Activated CD8-positive, alpha-beta memory T cell treated with anti-CD3 and anti-CD28 coated beads for 36 hours (primary cell): ENCODE results near the gene CEP41. TPM values are rescaled to one million over a fixed set of nuclear protein-coding genes. Genes with fewer than 3 reads are reported as not detected.

Source experiments
- CTCF ChIA-PET: fragments of 350-600 bp; sonication (Branson Sonifier 250); formaldehyde crosslinking; loops from one replicate; lab custom pipeline; 2021; ENCODE audit warnings: antibody characterized with exemption; lab: Charles Lee
- POLR2A ChIA-PET: fragments of 350-600 bp; sonication (Branson Sonifier 250); formaldehyde crosslinking; loops from one replicate; lab custom pipeline; 2021; ENCODE audit warnings: antibody characterized with exemption; lab: Charles Lee
- total RNA-seq, 2 experiments: library from RNA; stranded (reverse); gene quantifications; one replicate each; pipeline ENCODE4 v1.2.3, GENCODE V29; 2021

The CEP41 gene
- total RNA-seq: 10 to 100 TPM; 21.6 to 22.3 TPM

DNA sequence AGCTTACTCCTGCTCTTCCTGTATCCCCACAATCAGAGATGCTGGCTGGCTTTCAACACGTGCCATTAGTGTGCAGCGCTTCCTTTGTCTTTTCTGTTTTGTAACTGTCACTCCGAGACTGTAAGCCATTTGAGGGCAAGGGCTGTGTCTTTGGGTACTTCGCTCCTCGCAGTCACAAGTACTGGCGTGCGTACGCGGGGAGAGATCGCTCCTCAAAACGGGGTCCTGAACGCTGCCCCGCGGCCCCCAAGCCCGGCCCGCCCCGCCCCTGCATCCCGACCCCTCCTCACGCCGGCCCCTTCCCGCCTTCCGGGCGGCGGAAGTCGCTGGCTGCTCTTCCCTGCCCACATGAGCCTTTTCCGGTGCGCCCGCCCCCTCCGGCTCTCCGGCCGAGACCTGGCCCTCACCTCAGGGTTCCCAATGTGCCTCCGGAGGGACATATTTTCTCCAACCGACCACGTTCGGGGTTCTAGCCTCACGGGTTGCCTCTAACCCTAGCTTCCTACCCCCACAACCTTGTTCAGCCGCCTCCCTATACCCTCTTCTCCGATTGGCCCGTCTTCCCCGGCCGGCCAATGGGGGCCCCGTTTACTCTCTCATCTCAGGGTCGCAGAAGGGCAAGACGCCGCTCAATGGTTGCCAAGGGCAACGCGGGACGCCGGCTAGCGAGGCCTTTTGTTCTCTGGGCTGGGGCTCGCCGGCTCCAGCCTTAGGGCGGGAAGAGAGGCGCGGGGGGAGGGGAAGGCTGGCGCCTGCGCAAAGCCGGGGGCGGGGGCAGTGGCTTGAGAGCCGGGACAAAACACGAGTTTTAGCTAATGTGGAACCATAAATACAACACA, at the start of gene CEP41:
Gene CEP41 (minus strand): TSS at position 490 of the 839 bp plus-strand sequence. CDS start 50 bp downstream, at position 440.
- ChIA-PET CTCF (interaction anchor here (1.4 kb wide), 1 partner anchor 18 kb away, joined by 4 read pairs; no protein-coding TSS in a partner anchor), POLR2A (interaction anchor here (0.6 kb wide), 1 partner anchor 445 kb away, joined by 5 read pairs; no protein-coding TSS in a partner anchor)

GRCh38 chr7:130490311-130490791, 49.5 kb upstream of the CEP41 start:
- ChIA-PET POLR2A (no interaction called here), CTCF (no interaction called here)

- ChIA-PET CTCF (interaction anchor here (1.2 kb wide), 1 partner anchor 14 kb away, joined by 3 read pairs; no protein-coding TSS in a partner anchor), POLR2A (no interaction called here)
These were observed 48.5 kb upstream of the CEP41 start for GRCh38 chr7:130489140-130489983.

DNA sequence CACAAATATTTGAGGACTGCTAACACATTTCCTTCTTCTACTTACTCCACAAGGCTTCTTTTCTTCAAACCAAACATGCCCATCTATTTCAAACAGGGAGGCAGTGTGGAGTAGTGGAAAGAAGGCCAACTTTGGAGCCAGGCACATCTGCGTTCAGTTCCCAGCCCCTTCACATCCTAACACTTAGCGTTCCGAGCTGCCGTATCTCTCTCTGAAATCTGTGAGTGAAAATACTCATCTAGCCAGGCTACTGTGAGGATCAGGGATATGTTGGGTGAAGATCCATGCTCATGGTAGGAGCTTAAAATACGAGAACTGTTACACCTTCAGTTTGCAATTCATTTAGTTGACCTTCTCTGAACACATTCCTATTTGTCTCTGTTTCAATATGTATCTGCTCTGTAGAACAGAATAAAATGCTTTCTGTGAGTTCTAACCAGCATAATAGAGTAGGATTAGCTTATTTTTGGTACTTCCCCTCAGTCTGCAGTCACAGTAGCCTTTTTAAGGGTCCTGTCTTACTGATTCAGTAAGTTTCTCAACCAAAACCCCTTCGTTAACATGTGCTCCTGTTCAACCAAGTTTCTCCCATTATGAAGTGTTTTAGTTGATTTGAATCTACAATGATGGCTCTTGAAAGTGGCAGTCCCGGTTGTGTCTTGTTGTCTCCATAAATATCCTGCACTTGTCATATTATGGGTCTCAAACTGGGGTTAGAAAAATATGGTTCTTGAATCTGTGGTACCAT, 47.8 kb upstream of the CEP41 start:
- ChIA-PET POLR2A (no interaction called here), CTCF (interaction anchor here (1.2 kb wide), 1 partner anchor 15 kb away, joined by 3 read pairs; no protein-coding TSS in a partner anchor)

DNA sequence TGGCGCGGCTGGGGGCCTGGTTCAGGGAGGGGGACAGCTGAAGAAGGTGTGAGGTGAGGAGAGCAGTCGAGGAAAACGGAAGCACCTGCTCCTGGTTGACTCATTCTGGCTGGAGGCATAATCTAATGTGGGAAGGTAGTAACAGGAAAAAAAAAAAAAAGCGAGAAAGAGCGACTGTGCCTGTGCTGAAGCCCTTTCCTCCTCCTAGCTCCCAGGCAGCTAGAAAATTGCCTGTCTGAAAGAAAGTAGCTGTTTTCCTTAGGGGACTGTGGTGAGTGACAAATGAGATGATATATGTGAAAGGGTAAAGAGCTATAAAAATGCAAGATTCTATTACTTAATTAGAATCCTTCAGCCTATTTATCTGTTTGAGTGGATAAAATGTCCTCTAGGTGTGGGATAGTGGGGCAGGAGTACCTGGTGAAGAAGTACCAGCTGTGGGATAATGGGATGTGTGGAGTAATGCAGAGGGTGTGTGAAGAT, 46.2 kb upstream of the CEP41 start:
- CTCF ChIA-PET: interaction anchor here (0.7 to 1.0 kb wide), 2 partner anchors 84 to 289 kb away, joined by 3 read pairs; no protein-coding TSS in a partner anchor
- POLR2A ChIA-PET: no interaction called here

GRCh38 chr7:130486114-130486953, 45.5 kb upstream of the CEP41 start:
- CTCF ChIA-PET: interaction anchor here (1.0 kb wide), 1 partner anchor 83 kb away, joined by 3 read pairs; no protein-coding TSS in a partner anchor
- POLR2A ChIA-PET: no interaction called here

DNA sequence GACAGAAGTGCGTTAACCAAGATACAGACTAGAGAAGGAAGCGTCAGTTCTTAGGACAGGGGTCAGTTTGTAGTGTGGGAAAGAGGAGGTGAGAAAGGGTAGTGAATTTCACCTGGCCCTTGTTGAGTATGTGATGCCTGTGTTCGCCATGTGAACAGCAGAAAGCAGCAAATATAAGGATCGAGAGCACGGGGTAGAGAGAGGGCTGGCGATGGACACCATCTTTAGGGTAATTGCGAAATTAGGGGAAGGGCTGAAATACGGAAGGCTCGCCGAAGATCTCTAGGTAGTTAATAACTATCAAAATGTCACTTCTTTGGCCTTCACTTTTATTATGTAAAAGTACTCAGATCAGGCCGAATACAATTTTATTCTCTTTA, 44.9 kb upstream of the CEP41 start:
- CTCF ChIA-PET: no interaction called here
- POLR2A ChIA-PET: no interaction called here

DNA sequence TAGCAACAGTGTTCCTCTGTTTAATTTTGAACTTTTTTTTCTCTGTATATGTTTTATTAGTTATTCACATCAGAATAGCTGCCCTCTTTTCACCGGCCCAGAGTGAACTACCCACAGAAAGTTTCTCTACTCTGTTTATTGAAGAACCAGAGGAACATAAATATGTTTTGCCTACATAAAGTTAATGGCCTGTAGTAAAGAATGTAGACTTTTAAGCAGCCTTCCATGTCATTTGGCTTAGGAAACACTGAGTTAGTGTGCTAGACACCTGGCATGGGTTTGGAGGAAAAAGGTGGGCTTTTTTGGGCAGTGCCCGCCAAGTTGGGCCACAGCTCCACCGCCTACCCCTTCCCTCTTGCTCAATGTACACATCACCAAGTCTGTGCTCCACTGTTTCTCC, 42.2 kb upstream of the CEP41 start:
- POLR2A ChIA-PET: no interaction called here
- CTCF ChIA-PET: no interaction called here

- ChIA-PET CTCF (no interaction called here), POLR2A (no interaction called here)
These were observed 41.1 kb upstream of the CEP41 start for GRCh38 chr7:130481898-130482297.

- POLR2A ChIA-PET: no interaction called here
These were observed 39.0 kb upstream of the CEP41 start for GRCh38 chr7:130479716-130480400.

DNA sequence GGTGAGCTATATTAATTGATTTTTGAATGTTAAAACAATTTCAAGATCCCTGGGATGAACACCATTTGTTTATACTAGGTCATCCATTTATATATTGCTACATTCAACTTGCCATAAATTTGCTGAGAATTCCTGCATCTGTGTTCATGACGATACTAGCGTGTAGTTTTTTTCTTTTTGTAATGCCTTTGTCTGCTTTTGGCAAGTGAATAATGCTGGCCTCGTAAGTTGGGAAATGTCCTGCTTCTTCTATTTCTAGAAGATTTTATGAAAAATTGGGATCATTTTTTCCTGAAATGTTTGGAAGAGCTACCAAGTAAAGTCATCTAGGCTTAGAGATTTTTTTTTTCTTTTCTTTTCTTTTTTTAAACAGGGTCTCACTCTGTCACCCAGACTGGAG, 38.2 kb upstream of the CEP41 start:
- POLR2A ChIA-PET: no interaction called here
- CTCF ChIA-PET: no interaction called here

More at GRCh38 chr7:130479716-130480400, 39.0 kb upstream of the CEP41 start:
- CTCF ChIA-PET: no interaction called here

GRCh38 chr7:130476297-130477150, 35.7 kb upstream of the CEP41 start:
- ChIA-PET POLR2A (no interaction called here), CTCF (interaction anchor here (0.5 to 0.7 kb wide), 2 partner anchors 129 to 277 kb away, joined by 3 read pairs; no protein-coding TSS in a partner anchor)

- CTCF ChIA-PET: interaction anchor here (0.6 to 1.9 kb wide), 3 partner anchors 58 to 128 kb away, joined by 3 to 4 read pairs (median 4); no protein-coding TSS in a partner anchor
- POLR2A ChIA-PET: no interaction called here
These were observed 35.0 kb upstream of the CEP41 start for GRCh38 chr7:130475776-130476175.

GRCh38 chr7:130473876-130474275, 33.1 kb upstream of the CEP41 start:
- POLR2A ChIA-PET: no interaction called here
- CTCF ChIA-PET: interaction anchor here (1.9 kb wide), 1 partner anchor 56 kb away, joined by 4 read pairs; no protein-coding TSS in a partner anchor

DNA sequence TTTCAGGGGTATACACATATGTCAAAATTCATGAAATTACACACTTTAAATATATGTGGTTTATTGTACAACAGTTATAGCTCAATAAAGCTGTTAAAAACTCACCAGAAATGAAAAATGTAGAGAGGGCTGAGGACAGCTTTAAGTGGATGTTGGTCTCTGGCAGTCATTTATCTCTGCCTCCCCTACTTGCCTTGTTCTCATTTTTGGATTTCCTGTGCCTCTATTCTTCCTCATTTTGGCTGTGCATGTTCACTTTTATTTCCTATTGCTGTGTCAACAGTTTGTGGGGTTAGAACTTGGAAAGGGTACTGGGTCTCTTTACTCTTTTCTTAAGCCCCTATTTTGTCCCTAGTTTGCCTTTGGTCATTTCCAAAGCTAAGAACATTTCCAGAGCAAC, 32.5 kb upstream of the CEP41 start:
- CTCF ChIA-PET: no interaction called here
- POLR2A ChIA-PET: no interaction called here

- CTCF ChIA-PET: no interaction called here
- POLR2A ChIA-PET: no interaction called here
These were observed 31.2 kb upstream of the CEP41 start for GRCh38 chr7:130471974-130472373.
